Activated CD4-positive, alpha-beta memory T cell treated with anti-CD3 and anti-CD28 coated beads, Interleukin-2, amount 10 ng/mL, durations not matched to agents 7 days and 5 days (primary cell): ENCODE measurements around the gene CEP89. TPM values are rescaled to one million over a fixed set of nuclear protein-coding genes. Genes with fewer than 3 reads are reported as not detected.
"Not testable (repeated sequence)": the region's sequence is repeated elsewhere in the genome, so short reads cannot be mapped to it uniquely, and the experiment has no call there.

ENCODE experiments used
- CTCF ChIA-PET: fragments of 350-600 bp; sonication (Branson Sonifier 250); formaldehyde crosslinking; loops from one replicate; lab custom pipeline; 2021; ENCODE audit warnings: antibody characterized with exemption, inconsistent platforms; lab: Charles Lee
- POLR2A ChIA-PET: fragments of 350-600 bp; sonication (Branson Sonifier 250); formaldehyde crosslinking; loops from one replicate; lab custom pipeline; 2021; ENCODE audit warnings: antibody characterized with exemption; lab: Charles Lee
- DNase-seq: peaks from one replicate; pipeline ENCODE4 v3.0.0-alpha.2; 2020
- H3K27ac Mint-ChIP-seq: one replicate; pipeline ENCODE4 v1.8.0; 2021; ENCODE audit warnings: mild to moderate bottlenecking, mixed read lengths
- H3K27me3 Mint-ChIP-seq: one replicate; pipeline ENCODE4 v1.8.0; 2021; ENCODE audit warnings: mixed read lengths
- H3K36me3 Mint-ChIP-seq: one replicate; pipeline ENCODE4 v1.8.0; 2021; ENCODE audit warnings: low read depth, mixed read lengths
- H3K4me1 Mint-ChIP-seq: one replicate; pipeline ENCODE4 v1.8.0; 2021; ENCODE audit warnings: mixed read lengths
- H3K4me3 Mint-ChIP-seq: one replicate; pipeline ENCODE4 v1.8.0; 2021; ENCODE audit warnings: mild to moderate bottlenecking, mixed read lengths
- H3K9me3 Mint-ChIP-seq: one replicate; pipeline ENCODE4 v1.8.0; 2021; ENCODE audit warnings: mixed read lengths
- total RNA-seq, 2 experiments: library from RNA; stranded (reverse); gene quantifications; one replicate each; pipeline ENCODE4 v1.2.3, GENCODE V29; 2021

The CEP89 gene
- total RNA-seq, 2 experiments from 2014 or later = 18.1 to 19.8 TPM

DNA sequence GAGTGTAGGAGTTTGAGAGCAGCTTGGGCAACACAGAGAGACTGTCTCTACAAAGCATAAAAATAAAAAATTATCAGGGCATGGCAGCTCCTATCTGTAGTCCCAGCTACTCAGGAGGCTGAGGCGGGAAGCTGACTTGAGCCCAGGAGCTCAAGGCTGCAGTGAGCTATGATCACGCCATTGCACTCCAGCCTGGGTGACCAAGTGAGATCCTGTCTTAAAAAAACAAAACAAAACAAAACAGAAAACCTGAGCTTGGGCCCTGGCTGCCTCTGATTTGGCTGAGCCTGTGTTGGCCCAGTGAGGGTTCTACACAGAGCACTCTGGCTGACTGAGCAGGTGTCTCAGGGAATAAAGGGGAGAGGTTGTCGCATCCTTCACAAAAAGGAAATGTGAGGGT lies 110.2 kb downstream of the CEP89 start:
- DNase-seq = no peak
- Mint-ChIP-seq H3K36me3 (no peaks in the 10 kb centered on the region), H3K27me3 (no peaks in the 10 kb centered on the region), H3K4me3 (no peak overlapping the region), H3K9me3 (no peaks in the 10 kb centered on the region), H3K4me1 (no peaks in the 10 kb centered on the region), H3K27ac (no peak overlapping the region)
- POLR2A ChIA-PET = no interaction called here
- CTCF ChIA-PET = no interaction called here

DNA sequence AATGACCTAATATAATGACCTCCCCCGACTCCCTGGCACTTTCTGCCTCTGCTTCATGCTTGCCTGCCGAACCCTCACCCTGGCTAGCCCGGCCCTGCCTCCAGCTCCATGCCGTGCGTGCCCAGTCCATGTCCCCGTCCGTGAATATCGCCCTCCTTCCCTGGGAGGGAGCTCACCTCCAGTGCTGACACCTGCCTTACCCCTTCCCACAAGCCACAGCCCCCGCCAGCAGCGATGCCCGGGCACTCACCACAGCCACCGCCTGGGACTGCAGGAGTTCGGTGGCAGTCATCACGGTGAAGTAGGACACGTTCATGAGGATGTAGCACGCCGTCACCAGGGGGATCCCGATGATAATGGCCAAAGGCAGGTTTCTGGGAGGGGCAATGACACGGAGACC lies 112.2 kb downstream of the CEP89 start:
- POLR2A ChIA-PET = interaction anchor here (1.2 kb wide), 1 partner anchor 112 kb away, joined by 3 read pairs; the partner anchor contains the start of gene CEP89
- DNase-seq = no peak
- Mint-ChIP-seq H3K4me1 (no peaks in the 10 kb centered on the region), H3K36me3 (no peaks in the 10 kb centered on the region), H3K4me3 (no peak overlapping the region), H3K27ac (no peak overlapping the region), H3K27me3 (no peaks in the 10 kb centered on the region), H3K9me3 (no peaks in the 10 kb centered on the region)
- CTCF ChIA-PET = no interaction called here

DNA sequence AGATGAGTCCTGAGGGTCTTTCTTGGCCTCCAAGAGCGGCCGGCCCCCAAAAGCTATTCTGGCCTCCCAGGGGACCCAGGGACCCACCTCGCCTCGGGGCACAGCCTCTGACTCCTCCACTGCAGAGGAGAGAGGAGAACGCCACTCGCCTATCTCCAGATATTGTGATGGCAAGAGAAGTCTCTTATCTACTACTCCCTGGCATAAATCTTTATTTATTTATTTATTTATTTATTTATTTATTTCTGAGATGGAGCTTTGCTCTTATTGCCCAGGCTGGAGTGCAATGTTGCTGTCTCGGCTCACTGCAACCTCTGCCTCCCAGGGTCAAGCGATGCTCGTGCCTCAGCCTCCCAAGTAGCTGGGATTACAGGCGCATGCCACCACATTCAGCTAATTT lies 113.2 kb downstream of the CEP89 start:
- no peaks in the 10 kb centered on the region for H3K27me3 Mint-ChIP-seq
- no peaks in the 10 kb centered on the region for H3K36me3 Mint-ChIP-seq
- no peak overlapping the region for H3K27ac Mint-ChIP-seq
- no peak overlapping the region for H3K4me3 Mint-ChIP-seq
- no peaks in the 10 kb centered on the region for H3K4me1 Mint-ChIP-seq
- ChIA-PET CTCF (no interaction called here), POLR2A (no interaction called here)
- no peak for DNase-seq
- no peaks in the 10 kb centered on the region for H3K9me3 Mint-ChIP-seq

DNA sequence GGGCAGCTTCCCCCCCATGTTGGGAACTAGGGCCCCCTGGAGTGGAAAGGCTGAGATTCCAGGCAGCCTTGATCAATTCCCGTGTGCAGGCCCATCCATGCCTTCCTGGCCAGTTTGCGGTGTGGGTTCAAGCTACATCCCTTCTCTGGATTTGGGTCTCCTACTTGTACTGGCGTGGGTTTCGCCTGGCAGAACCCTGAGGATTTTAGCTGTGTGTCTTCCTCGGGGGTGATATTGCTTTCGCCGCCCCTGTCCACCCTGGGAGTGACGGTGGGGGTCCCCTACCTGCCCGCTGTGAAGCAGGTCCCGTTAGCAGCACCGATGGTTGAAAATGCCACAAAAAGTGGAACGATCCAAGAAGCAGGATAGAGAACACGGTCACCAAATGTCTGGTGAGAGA lies 113.6 kb downstream of the CEP89 start:
- DNase-seq = no peak
- CTCF ChIA-PET = no interaction called here

DNA sequence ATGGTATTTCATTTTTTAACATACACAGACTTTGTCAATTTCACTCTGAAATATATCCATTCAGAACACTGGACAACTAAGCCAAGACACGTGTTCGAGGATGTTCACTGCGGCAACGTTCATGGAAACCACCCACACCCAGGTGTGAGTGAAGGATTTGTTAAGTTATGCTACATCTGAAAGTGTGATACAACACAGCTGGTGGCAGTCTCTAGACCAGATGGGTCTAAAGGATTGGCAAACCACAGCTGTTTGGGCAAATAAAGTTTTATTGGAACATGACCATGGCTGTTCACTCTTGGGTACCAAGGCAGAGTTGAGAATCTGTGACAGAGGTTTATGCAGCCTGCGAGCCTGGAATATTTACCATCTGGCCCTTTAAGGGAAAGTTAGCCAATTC lies 114.2 kb downstream of the CEP89 start:
- Mint-ChIP-seq H3K36me3 (no peaks in the 10 kb centered on the region), H3K4me1 (no peaks in the 10 kb centered on the region)
- POLR2A ChIA-PET = no interaction called here

More for the DNA sequence above, 113.6 kb downstream of the CEP89 start:
- Mint-ChIP-seq H3K9me3 (no peaks in the 10 kb centered on the region), H3K27me3 (no peaks in the 10 kb centered on the region), H3K36me3 (no peaks in the 10 kb centered on the region), H3K27ac (no peak overlapping the region), H3K4me3 (no peak overlapping the region), H3K4me1 (no peaks in the 10 kb centered on the region)
- POLR2A ChIA-PET = no interaction called here

DNA sequence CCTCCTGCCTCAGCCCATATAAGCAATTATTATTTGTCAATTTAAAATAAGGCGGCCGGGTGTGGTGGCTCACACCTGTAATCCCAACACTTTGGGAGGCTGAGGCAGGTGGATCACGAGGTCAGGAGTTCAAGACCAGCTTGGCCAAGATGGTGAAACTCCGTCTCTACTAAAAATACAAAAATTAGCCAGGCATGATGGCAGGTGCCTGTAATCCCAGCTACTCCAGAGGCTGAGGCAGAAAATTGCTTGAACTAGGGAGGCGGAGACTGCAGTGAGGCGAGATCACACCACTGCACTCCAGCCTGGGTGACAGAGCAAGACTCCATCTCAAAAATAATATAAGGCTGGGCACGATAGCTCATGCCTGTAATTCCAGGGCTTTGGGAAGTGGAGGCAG lies 114.9 kb downstream of the CEP89 start:
- H3K9me3 Mint-ChIP-seq, H3K27me3 Mint-ChIP-seq, H3K4me3 Mint-ChIP-seq, DNase-seq, CTCF ChIA-PET, H3K4me1 Mint-ChIP-seq, H3K27ac Mint-ChIP-seq, H3K36me3 Mint-ChIP-seq, POLR2A ChIA-PET: not testable (repeated sequence)

More for the DNA sequence above, 114.2 kb downstream of the CEP89 start:
- CTCF ChIA-PET = no interaction called here
- no peaks in the 10 kb centered on the region for H3K9me3 Mint-ChIP-seq
- H3K27me3 Mint-ChIP-seq = no peaks in the 10 kb centered on the region
- no peak overlapping the region for H3K27ac Mint-ChIP-seq
- H3K4me3 Mint-ChIP-seq = no peak overlapping the region
- DNase-seq = no peak

DNA sequence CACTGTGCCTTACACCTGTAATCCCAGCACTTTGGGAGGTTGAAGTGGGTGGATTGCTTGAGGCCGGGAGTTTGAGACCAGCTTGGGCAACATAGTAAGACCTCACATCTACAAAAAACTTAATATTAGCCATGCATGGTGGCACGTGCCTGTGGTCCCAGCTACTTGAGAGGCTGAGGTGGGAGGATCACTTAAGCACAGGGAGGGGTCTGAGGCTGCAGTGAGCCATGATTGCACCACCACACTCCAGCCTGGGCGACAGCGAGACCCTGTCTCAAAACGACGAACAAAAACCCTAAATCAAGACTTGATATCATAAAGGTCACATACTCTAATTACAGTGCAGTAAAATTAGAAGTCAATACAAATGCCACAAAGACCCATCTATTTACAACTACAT lies 119.5 kb downstream of the CEP89 start:
- no peak overlapping the region for H3K4me3 Mint-ChIP-seq
- no peaks in the 10 kb centered on the region for H3K9me3 Mint-ChIP-seq
- ChIA-PET CTCF (no interaction called here), POLR2A (no interaction called here)
- no peak overlapping the region for H3K27ac Mint-ChIP-seq
- no peaks in the 10 kb centered on the region for H3K36me3 Mint-ChIP-seq
- no peak for DNase-seq
- H3K27me3 Mint-ChIP-seq = no peaks in the 10 kb centered on the region
- H3K4me1 Mint-ChIP-seq = no peaks in the 10 kb centered on the region

DNA sequence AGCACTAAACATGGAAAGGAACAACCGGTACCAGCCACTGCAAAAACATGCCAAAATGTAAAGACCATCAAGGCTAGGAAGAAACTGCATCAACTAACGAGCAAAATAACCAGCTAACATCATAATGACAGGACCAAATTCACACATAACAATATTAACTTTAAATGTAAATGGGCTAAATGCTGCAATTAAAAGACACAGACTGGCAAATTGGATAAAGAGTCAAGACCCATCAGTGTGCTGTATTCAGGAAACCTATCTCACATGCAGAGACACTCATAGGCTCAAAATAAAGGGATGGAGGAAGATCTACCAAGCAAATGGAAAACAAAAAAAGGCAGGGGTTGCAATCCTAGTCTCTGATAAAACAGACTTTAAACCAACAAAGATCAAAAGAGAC lies 123.7 kb downstream of the CEP89 start:
- H3K36me3 Mint-ChIP-seq, H3K4me1 Mint-ChIP-seq, H3K9me3 Mint-ChIP-seq, POLR2A ChIA-PET, H3K27ac Mint-ChIP-seq, DNase-seq, CTCF ChIA-PET, H3K27me3 Mint-ChIP-seq, H3K4me3 Mint-ChIP-seq: not testable (repeated sequence)

DNA sequence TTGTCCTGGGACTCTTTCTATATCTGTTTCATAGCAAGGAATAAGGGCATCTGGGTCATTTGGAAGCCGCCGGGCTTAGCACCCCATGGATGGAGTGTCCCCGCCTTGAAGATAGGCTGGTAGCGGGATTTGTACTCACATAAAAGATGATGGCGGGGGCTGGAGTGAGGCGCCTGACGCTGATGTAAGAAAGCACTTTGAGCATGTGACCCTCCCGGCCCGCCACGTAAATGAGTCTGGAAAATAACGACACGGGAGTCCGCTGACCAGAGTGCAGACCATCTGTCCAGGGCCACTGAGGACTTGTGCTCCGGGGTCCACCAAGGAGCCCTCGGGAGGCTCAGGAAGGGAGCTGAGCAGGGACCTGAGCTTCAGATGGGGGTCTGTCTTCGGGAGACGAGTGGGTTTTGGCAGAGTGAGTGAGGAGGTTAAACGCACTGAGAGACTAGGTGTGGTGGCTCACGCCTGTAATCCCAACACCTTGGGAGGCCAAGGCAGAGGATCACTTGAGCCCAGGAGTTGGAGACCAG lies 128.0 kb downstream of the CEP89 start:
- Mint-ChIP-seq H3K36me3 (peaks cover 8% of the 10 kb centered on the region), H3K4me3 (no peak overlapping the region), H3K4me1 (no peaks in the 10 kb centered on the region), H3K27ac (no peak overlapping the region), H3K9me3 (peaks cover 13% of the 10 kb centered on the region), H3K27me3 (no peaks in the 10 kb centered on the region)
- CTCF ChIA-PET = no interaction called here
- DNase-seq = no peak
- POLR2A ChIA-PET = no interaction called here

DNA sequence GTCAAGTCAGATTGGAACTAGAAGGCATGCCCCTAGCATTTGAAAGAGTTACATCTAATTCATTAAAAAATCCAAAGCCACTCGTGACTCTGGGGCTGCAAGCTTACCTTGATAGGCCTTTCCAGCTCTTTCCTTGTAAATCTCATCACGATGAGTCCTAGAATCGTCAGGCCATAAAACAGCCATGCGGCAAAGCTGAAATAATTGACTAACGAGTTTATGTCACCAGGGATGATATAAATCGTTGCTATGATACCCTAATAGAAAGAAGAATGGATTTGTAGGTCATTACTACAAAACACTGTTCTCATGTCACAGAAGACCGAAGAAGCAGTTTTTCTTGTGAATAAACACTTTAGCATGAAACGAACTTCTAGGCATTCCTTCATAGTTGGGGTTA lies 129.7 kb downstream of the CEP89 start:
- ChIA-PET POLR2A (no interaction called here), CTCF (no interaction called here)
- DNase-seq = no peak
- H3K36me3 Mint-ChIP-seq = peaks cover 8% of the 10 kb centered on the region
- H3K27ac Mint-ChIP-seq = no peak overlapping the region
- no peak overlapping the region for H3K4me3 Mint-ChIP-seq
- no peaks in the 10 kb centered on the region for H3K4me1 Mint-ChIP-seq
- H3K27me3 Mint-ChIP-seq = no peaks in the 10 kb centered on the region
- H3K9me3 Mint-ChIP-seq = peaks cover 13% of the 10 kb centered on the region

DNA sequence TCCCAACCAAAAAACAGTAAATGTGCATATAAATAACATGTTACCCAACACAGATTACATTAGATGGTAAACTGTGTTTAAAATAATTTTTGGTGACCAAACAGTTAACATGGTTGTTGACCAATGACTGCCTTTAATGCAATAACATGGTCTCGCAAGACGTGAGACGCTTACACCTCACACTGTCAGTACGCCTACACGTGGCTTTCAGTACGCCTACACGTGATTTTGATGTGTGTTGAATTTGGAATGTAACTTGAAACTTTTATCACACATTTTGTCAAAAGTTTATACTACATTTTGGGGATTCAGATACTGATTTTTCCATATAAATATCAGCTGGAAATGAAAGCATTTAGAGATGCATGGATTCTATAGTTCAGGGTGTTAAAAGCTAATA lies 134.2 kb downstream of the CEP89 start:
- Mint-ChIP-seq H3K36me3 (peaks cover 8% of the 10 kb centered on the region), H3K4me3 (no peak overlapping the region), H3K4me1 (no peaks in the 10 kb centered on the region), H3K27me3 (no peaks in the 10 kb centered on the region), H3K27ac (no peak overlapping the region), H3K9me3 (peaks cover 13% of the 10 kb centered on the region)
- CTCF ChIA-PET = no interaction called here
- POLR2A ChIA-PET = no interaction called here
- no peak for DNase-seq

DNA sequence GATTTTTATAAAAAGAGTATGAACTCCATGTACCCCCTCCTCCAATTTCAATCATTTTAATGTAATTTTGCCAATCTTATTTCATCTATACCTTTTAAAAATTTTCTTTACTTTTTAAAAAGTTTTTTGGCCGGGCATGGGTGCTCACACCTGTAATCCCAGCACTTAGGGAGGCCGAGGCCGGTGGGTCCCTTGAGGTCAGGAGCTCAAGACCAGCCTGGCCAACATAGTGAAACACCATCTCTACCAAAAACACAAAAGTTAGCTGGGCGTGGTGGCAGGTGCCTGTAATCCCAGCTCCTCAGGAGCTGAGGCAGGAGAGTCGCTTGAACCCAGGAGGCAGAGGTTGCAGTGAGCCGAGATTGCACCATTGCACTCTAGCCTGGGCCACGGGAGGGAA lies 138.4 kb downstream of the CEP89 start:
- H3K27me3 Mint-ChIP-seq, POLR2A ChIA-PET, CTCF ChIA-PET, H3K36me3 Mint-ChIP-seq, H3K27ac Mint-ChIP-seq, H3K9me3 Mint-ChIP-seq, H3K4me1 Mint-ChIP-seq, H3K4me3 Mint-ChIP-seq, DNase-seq: not testable (repeated sequence)

DNA sequence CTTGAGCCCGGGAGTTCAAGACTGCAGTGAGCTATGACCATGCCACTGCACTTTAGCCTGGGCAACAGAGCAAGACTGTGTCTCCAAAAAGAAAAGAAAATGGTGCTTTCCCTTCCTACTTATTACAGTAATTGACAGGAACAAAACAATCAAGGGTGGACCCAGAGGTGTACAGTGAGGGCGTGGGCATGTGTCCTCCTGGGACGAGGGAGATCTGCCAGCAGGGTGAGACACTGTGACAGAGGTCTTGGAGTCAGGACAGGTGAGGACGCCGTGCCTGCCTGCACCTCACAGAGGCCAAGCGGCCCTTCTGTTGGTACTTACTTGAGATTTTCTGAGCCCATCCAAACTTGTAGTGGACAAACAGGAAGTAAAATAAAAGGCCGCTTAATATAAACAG lies 138.9 kb downstream of the CEP89 start:
- DNase-seq, H3K9me3 Mint-ChIP-seq, H3K27me3 Mint-ChIP-seq, H3K27ac Mint-ChIP-seq, H3K36me3 Mint-ChIP-seq, H3K4me3 Mint-ChIP-seq, H3K4me1 Mint-ChIP-seq, CTCF ChIA-PET, POLR2A ChIA-PET: not testable (repeated sequence)

DNA sequence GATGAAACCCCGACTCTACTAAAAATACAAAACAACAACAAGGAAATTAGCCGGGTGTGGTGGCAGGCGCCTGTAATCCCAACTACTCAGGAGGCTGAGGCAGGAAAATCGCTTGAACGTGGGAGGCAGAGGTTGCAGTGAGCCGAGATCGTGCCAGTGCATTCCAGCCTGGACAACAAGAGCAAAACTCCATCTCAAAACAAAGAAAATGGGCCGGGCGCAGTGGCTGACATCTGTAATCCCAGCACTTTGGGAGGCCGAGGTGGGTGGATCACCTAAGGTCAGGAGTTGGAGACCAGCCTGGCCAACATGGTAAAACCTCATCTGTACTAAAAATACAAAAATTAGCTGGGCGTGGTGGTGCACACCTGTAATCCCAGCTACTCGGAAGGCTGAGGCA lies 139.7 kb downstream of the CEP89 start:
- H3K36me3 Mint-ChIP-seq, DNase-seq, POLR2A ChIA-PET, H3K27me3 Mint-ChIP-seq, H3K4me1 Mint-ChIP-seq, H3K4me3 Mint-ChIP-seq, CTCF ChIA-PET, H3K27ac Mint-ChIP-seq, H3K9me3 Mint-ChIP-seq: not testable (repeated sequence)
